ENCODE data around the gene TRMT61A. TPM values are rescaled to one million over a fixed set of nuclear protein-coding genes. Genes with fewer than 3 reads are reported as not detected.

Gene TRMT61A
- total RNA-seq, 2 donors from 2014 or later = 19.6 to 40.4 TPM

DNA sequence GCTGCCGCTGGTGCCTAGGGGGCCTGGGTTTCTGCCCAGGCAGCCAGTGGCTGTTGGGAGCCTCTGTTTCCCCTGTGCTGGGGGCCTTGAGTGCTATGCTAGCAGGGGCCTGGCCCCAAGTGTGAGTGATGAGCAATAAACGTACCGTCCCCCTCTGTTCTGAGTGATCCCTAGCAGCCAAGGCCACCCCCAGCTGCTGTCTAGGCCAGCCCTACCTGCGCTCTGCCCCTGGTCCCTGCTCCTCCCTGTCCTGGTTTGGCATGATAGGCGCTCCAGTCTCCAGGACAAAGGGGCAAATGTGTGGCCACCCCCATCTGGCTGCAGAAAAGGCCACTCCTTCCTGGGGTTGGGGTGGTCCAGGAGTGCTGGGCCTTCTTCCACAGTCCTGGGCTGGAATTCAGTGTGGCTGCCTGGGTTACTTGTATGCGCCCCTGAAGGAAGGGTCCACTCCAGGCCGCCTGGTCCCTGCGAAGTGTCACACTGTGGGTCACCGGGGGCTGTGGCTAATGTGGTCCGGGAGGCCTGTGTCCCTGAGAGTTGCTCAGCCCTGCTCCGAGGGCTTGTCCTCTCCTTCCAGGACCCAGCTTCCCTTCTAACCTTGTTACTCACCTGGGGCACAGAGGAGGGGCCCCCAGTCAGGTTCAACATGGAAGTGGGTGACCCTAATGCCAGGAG lies 7.0 kb downstream of the TRMT61A start:
- Histone ChIP-seq H3K27me3 (replicated peaks; ENCODE audit: insufficient read depth) (no peaks in the 10 kb centered on the region), H3K4me3 (no peak overlapping the region), H3K36me3 (no peaks in the 10 kb centered on the region), H3K4me1 (replicated peaks) (peaks cover 10% of the 10 kb centered on the region), H3K9me3 (no peaks in the 10 kb centered on the region), H3K27ac (peak overlapping the region; percentile 59 to 77)
- no peak for TF ChIP-seq POLR2A (IDR thresholded peaks at IDR 0.05)
- TF ChIP-seq CTCF (IDR thresholded peaks at IDR 0.05) = no peak
- TF ChIP-seq POLR2AphosphoS5 (IDR thresholded peaks at IDR 0.05) = no peak
- intact Hi-C loops (cut with DNase I) = no loop called here
- WGBS = 76% methylated on average over 11 of the region's 11 CpGs
- DNase-seq (ENCODE audit: low spot score) = no peak

GRCh38 chr14:103536693-103537092 lies 7.7 kb downstream of the TRMT61A start:
- Histone ChIP-seq H3K36me3 (no peaks in the 10 kb centered on the region), H3K4me3 (no peak overlapping the region), H3K27ac (no peak overlapping the region), H3K9me3 (no peaks in the 10 kb centered on the region), H3K4me1 (replicated peaks) (peaks cover 15% of the 10 kb centered on the region), H3K27me3 (replicated peaks; ENCODE audit: insufficient read depth) (no peaks in the 10 kb centered on the region)
- TF ChIP-seq POLR2A (IDR thresholded peaks at IDR 0.05) (no peak), CTCF (IDR thresholded peaks at IDR 0.05) (no peak)
- intact Hi-C loops (cut with DNase I) = no loop called here
- no peak for DNase-seq (ENCODE audit: low spot score)
- 87% methylated on average over 9 of the region's 9 CpGs for WGBS

- DNase-seq (ENCODE audit: low spot score) = no peak
- H3K4me1 ChIP-seq (replicated peaks) = peaks cover 15% of the 10 kb centered on the region
- 78% methylated on average over 15 of the region's 18 CpGs for WGBS
- H3K36me3 ChIP-seq = no peaks in the 10 kb centered on the region
- TF ChIP-seq POLR2AphosphoS5 (IDR thresholded peaks at IDR 0.05) = no peak
- no peak for TF ChIP-seq CTCF (IDR thresholded peaks at IDR 0.05)
- no peak for TF ChIP-seq POLR2A (IDR thresholded peaks at IDR 0.05)
- intact Hi-C loops (cut with DNase I) = no loop called here
- H3K9me3 ChIP-seq = no peaks in the 10 kb centered on the region
- no peak overlapping the region for H3K27ac ChIP-seq
- H3K27me3 ChIP-seq (replicated peaks; ENCODE audit: insufficient read depth) = no peaks in the 10 kb centered on the region
- no peak overlapping the region for H3K4me3 ChIP-seq
These were observed 8.4 kb downstream of the TRMT61A start for GRCh38 chr14:103537175-103537990.

GRCh38 chr14:103538291-103539055 lies 9.5 kb downstream of the TRMT61A start:
- intact Hi-C loops (cut with DNase I) = no loop called here
- Histone ChIP-seq H3K27me3 (replicated peaks; ENCODE audit: insufficient read depth) (no peaks in the 10 kb centered on the region), H3K9me3 (no peaks in the 10 kb centered on the region), H3K27ac (peak overlapping the region; percentile 56 to 61), H3K36me3 (no peaks in the 10 kb centered on the region), H3K4me1 (replicated peaks) (peaks cover 23% of the 10 kb centered on the region), H3K4me3 (no peak overlapping the region)
- WGBS = 59% methylated on average over 17 of the region's 30 CpGs
- TF ChIP-seq CTCF (IDR thresholded peaks at IDR 0.05) = no peak
- no peak for TF ChIP-seq POLR2A (IDR thresholded peaks at IDR 0.05)
- no peak for TF ChIP-seq POLR2AphosphoS5 (IDR thresholded peaks at IDR 0.05)
- DNase-seq (ENCODE audit: low spot score) = no peak

Data from prostate gland (tissue), 2 donors.